Upper lobe of left lung (tissue), 4 donors: ENCODE results near the gene TRMT61A.

ENCODE experiments used
- CTCF ChIP-seq, 6 experiments: fragments of 450-650 bp in 4 of 6; fragments of 200-600 bp in 2 of 6; sonication (generic) in 2 of 6; IDR thresholded peaks; one replicate each; pipeline ENCODE4 v1.5.1; 2016 to 2019; ENCODE audit warnings: antibody characterized with exemption in 6 of 6
- EP300 ChIP-seq, 4 donors: sonication (generic); formaldehyde crosslinking; IDR thresholded peaks; one replicate each; pipeline ENCODE4 v1.5.1; 2017; ENCODE audit warnings: antibody characterized with exemption in 4 of 4, control low read depth in 2 of 4
- POLR2A ChIP-seq, 4 donors: fragments of 450-650 bp; IDR thresholded peaks; one replicate each; pipeline ENCODE4 v1.5.1; 2016 to 2017; ENCODE audit warnings: antibody characterized with exemption in 4 of 4, mild to moderate bottlenecking in 2 of 4
- POLR2AphosphoS5 ChIP-seq, 2 donors: sonication (generic); formaldehyde crosslinking; IDR thresholded peaks; one replicate each; pipeline ENCODE4 v1.5.1; 2017; ENCODE audit warnings: antibody characterized with exemption in 2 of 2

- TF ChIP-seq CTCF (IDR thresholded peaks at IDR 0.05) = no peak
- TF ChIP-seq POLR2AphosphoS5 (IDR thresholded peaks at IDR 0.05) = no peak
- no peak for TF ChIP-seq POLR2A (IDR thresholded peaks at IDR 0.05)
- no peak for TF ChIP-seq EP300 (IDR thresholded peaks at IDR 0.05)
Measured at GRCh38 chr14:103581954-103582703, 53.1 kb downstream of the TRMT61A start.
